GM23248 (cell line): ENCODE measurements around the gene LRRFIP1. TPM values are rescaled to one million over a fixed set of nuclear protein-coding genes. Genes with fewer than 3 reads are reported as not detected.

Experiments
- DNase-seq: peaks from one replicate; pipeline ENCODE4 v3.0.0-alpha.2; 2015
- H2AFZ ChIP-seq: fragments of 200-600 bp; sonication (generic); 2 replicates; pipeline ENCODE4 v1.6.1; 2016; ENCODE audit warnings: antibody characterized with exemption
- H3F3A ChIP-seq: fragments of 200-600 bp; sonication (generic); 2 replicates; pipeline ENCODE4 v1.6.1; 2016; ENCODE audit warnings: mild to moderate bottlenecking, antibody characterized with exemption, mixed run types; ENCODE audit not compliant: insufficient read depth
- H3K27ac ChIP-seq: fragments of 200-600 bp; sonication (generic); 2 replicates; pipeline ENCODE4 v1.5.1; 2016; ENCODE audit warnings: mild to moderate bottlenecking
- H3K27me3 ChIP-seq: fragments of 200-600 bp; sonication (generic); replicated peaks from 2 replicates; pipeline ENCODE4 v1.6.1; 2016; ENCODE audit warnings: mild to moderate bottlenecking; ENCODE audit not compliant: insufficient read depth
- H3K36me3 ChIP-seq: fragments of 200-600 bp; sonication (generic); 2 replicates; pipeline ENCODE4 v1.6.1; 2016; ENCODE audit warnings: low read depth, mild to moderate bottlenecking
- H3K4me1 ChIP-seq: fragments of 200-600 bp; sonication (generic); 2 replicates; pipeline ENCODE4 v1.6.1; 2016; ENCODE audit warnings: mild to moderate bottlenecking; ENCODE audit not compliant: insufficient read depth
- H3K4me2 ChIP-seq: fragments of 200-600 bp; sonication (generic); one replicate; pipeline ENCODE4 v1.6.1; 2016; ENCODE audit warnings: mild to moderate bottlenecking; ENCODE audit not compliant: unreplicated experiment
- H3K4me3 ChIP-seq: fragments of 200-600 bp; sonication (generic); 2 replicates; pipeline ENCODE4 v1.5.1; 2016; ENCODE audit warnings: mild to moderate bottlenecking
- H3K79me2 ChIP-seq: fragments of 200-600 bp; sonication (generic); 2 replicates; pipeline ENCODE4 v1.6.1; 2016; ENCODE audit warnings: mild to moderate bottlenecking; ENCODE audit not compliant: insufficient read depth
- H3K9ac ChIP-seq: fragments of 200-600 bp; sonication (generic); 2 replicates; pipeline ENCODE4 v1.6.1; 2016; ENCODE audit warnings: mild to moderate bottlenecking
- H3K9me2 ChIP-seq: fragments of 200-600 bp; sonication (generic); 2 replicates; pipeline ENCODE4 v1.6.1; 2016; ENCODE audit warnings: mixed run types, mild to moderate bottlenecking, moderate library complexity; ENCODE audit not compliant: insufficient read depth
- H3K9me3 ChIP-seq: fragments of 200-600 bp; sonication (generic); one replicate; pipeline ENCODE4 v1.6.1; 2017; ENCODE audit warnings: low read depth
- H4K20me1 ChIP-seq: fragments of 200-600 bp; sonication (generic); 2 replicates; pipeline ENCODE4 v1.6.0; 2016; ENCODE audit not compliant: insufficient read depth
- EZH2 ChIP-seq: fragments of 200-600 bp; sonication (generic); IDR thresholded peaks from 2 replicates; pipeline ENCODE4 v1.6.1; 2018; ENCODE audit warnings: antibody characterized with exemption, mild to moderate bottlenecking; ENCODE audit not compliant: insufficient read depth, poor library complexity, severe bottlenecking
- EZH2phosphoT487 ChIP-seq: fragments of 200-600 bp; sonication (generic); IDR thresholded peaks from 2 replicates; pipeline ENCODE4 v1.6.1; 2018; ENCODE audit warnings: antibody characterized with exemption, moderate library complexity, mild to moderate bottlenecking, low read depth; ENCODE audit not compliant: insufficient read depth
- WGBS, 2 experiments: methylation state at CpG; one replicate each; pipeline ENCODE4 v1.1.6; 2015 to 2017; ENCODE audit warnings: low lambda C conversion rate in 2 of 2, low coverage in 1 of 2; ENCODE audit errors: missing lambda C conversion rate in 2 of 2; 5-methylcytosine and 5-hydroxymethylcytosine counted together
- in situ Hi-C: fragments of 300-500 bp; cut with MboI; formaldehyde crosslinking; loops from 2 replicates; pipeline ENCODE4 v1.15.0; 2020
- polyA plus RNA-seq: library from polyadenylated mRNA; unstranded; fragments of >200 nt; fragmentation: Nextera tagmentation; extraction: Ambion mirVana; gene quantifications from 2 replicates; pipeline ENCODE4 v1.2.1, GENCODE V29; 2016
- total RNA-seq: library from RNA; depleted of rRNA; stranded (reverse); fragments of >200 nt; shearing (Covaris generic); gene quantifications from 2 replicates; pipeline ENCODE4 v1.2.3, GENCODE V29; 2014

LRRFIP1 gene
- total and polyA plus RNA-seq, 2 experiments from 2014 or later, result 84.4 to 159 TPM

- DNase-seq, result no peak
- TF ChIP-seq EZH2phosphoT487, result no peak
- no peak for TF ChIP-seq EZH2
- Histone ChIP-seq H3K9ac (no peak overlapping the region), H3K4me3 (no peak overlapping the region), H3K27me3 (no peaks in the 10 kb centered on the region), H3K9me2 (no peaks in the 10 kb centered on the region), H3K4me2 (no peak overlapping the region), H3K27ac (no peak overlapping the region), H3K4me1 (peaks cover 10% of the 10 kb centered on the region), H2AFZ (no peak overlapping the region), H3F3A (no peaks in the 10 kb centered on the region), H3K36me3 (0 out of 2 replicates have a peak, but pooled peaks cover 4% of the 10 kb centered on the region), H4K20me1 (no peaks in the 10 kb centered on the region), H3K9me3 (no peaks in the 10 kb centered on the region), H3K79me2 (peaks cover 100% of the 10 kb centered on the region)
- WGBS, 2 experiments, result 89 to 92% methylated on average over 6 of the region's 6 CpGs
- in situ Hi-C loops, result no loop called here
These were observed 81.6 kb downstream of the LRRFIP1 start for GRCh38 chr2:237708961-237709360.

- H3K4me1 ChIP-seq, result peaks cover 23% of the 10 kb centered on the region
- no peak overlapping the region for H3K9ac ChIP-seq
- H3K27me3 ChIP-seq, result no peaks in the 10 kb centered on the region
- H2AFZ ChIP-seq, result no peak overlapping the region
- H3K36me3 ChIP-seq, result 0 out of 2 replicates have a peak, but pooled peaks cover 4% of the 10 kb centered on the region
- H3K9me2 ChIP-seq, result no peaks in the 10 kb centered on the region
- H3K27ac ChIP-seq, result no peak overlapping the region
- TF ChIP-seq EZH2phosphoT487 (no peak), EZH2 (no peak)
- in situ Hi-C loops, result no loop called here
- no peak overlapping the region for H3K4me3 ChIP-seq
- no peaks in the 10 kb centered on the region for H4K20me1 ChIP-seq
- peaks cover 100% of the 10 kb centered on the region for H3K79me2 ChIP-seq
- no peak for DNase-seq
- no peak overlapping the region for H3K4me2 ChIP-seq
- H3K9me3 ChIP-seq, result no peaks in the 10 kb centered on the region
- H3F3A ChIP-seq, result 0 out of 2 replicates have a peak, but pooled peaks cover 6% of the 10 kb centered on the region
- WGBS, 2 experiments, result 96 to 97% methylated on average over 30 to 31 of the region's 31 CpGs
These were observed 84.2 kb downstream of the LRRFIP1 start for GRCh38 chr2:237711458-237712150.

DNA sequence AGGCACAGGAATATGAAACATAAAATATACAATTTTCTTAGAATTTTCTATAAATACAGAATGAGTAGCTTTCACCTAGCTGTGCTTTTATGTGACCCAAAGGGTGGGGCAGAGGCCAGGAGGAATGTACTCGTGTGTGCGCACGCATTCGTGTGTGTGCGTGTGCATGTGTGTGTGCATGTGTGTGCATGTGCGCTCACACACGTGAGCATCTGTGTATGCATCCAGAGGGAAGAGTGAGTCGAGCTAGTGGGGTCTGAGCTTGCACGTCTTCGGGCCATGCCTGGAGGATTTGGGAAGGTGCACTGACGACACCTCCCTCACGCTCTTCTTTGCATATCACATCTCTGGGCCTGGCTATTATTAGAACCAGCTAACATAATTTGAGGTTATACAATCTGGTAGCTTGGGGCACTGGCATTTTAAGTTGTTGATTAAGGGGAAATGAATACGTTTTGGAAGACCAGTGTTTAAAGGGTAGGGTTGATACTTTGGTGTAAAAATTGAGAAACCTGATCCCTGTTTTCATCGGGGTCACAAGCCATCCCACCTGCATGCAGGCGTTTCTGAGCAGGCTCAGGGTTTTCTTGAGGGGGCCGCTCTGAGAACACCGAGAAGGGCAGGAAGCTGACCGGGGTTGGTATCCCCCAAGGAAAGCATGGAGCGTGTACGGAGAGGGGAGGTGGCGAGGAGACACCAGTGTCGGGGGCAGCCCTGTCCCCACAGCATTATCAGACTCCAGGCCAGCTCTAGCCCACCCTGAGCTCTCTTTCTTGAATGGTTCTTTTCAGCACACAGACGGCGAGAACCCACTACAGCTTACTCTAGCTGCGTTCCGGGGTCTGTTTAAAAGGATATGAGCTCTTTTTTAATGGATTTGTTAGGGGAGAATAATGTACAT lies 85.3 kb downstream of the LRRFIP1 start:
- no peak for DNase-seq
- H2AFZ ChIP-seq, result no peak overlapping the region
- H3K4me1 ChIP-seq, result peaks cover 25% of the 10 kb centered on the region
- no peak for TF ChIP-seq EZH2phosphoT487
- no peak for TF ChIP-seq EZH2
- no peak overlapping the region for H3K4me2 ChIP-seq
- in situ Hi-C loops, result no loop called here
- no peak overlapping the region for H3K27ac ChIP-seq
- no peak overlapping the region for H3K9ac ChIP-seq
- H3K9me3 ChIP-seq, result no peaks in the 10 kb centered on the region
- H4K20me1 ChIP-seq, result no peaks in the 10 kb centered on the region
- H3K36me3 ChIP-seq, result 0 out of 2 replicates have a peak, but pooled peaks cover 4% of the 10 kb centered on the region
- H3K27me3 ChIP-seq, result no peaks in the 10 kb centered on the region
- 0 out of 2 replicates have a peak, but pooled peaks cover 6% of the 10 kb centered on the region for H3F3A ChIP-seq
- H3K79me2 ChIP-seq, result peaks cover 100% of the 10 kb centered on the region
- no peaks in the 10 kb centered on the region for H3K9me2 ChIP-seq
- H3K4me3 ChIP-seq, result no peak overlapping the region
- 95% methylated on average over 26 of the region's 26 CpGs for WGBS, 2 experiments

- 72 to 78% methylated on average over 14 of the region's 14 CpGs for WGBS, 2 experiments
- Histone ChIP-seq H3K4me2 (no peak overlapping the region), H3K9ac (no peak overlapping the region), H3K9me2 (no peaks in the 10 kb centered on the region), H3K4me3 (no peak overlapping the region), H3K36me3 (0 out of 2 replicates have a peak, but pooled peaks cover 4% of the 10 kb centered on the region), H2AFZ (no peak overlapping the region), H3K27ac (no peak overlapping the region), H4K20me1 (no peaks in the 10 kb centered on the region), H3K79me2 (peaks cover 100% of the 10 kb centered on the region), H3K9me3 (no peaks in the 10 kb centered on the region), H3K4me1 (peaks cover 35% of the 10 kb centered on the region), H3F3A (0 out of 2 replicates have a peak, but pooled peaks cover 6% of the 10 kb centered on the region), H3K27me3 (no peaks in the 10 kb centered on the region)
- in situ Hi-C loops, result no loop called here
- TF ChIP-seq EZH2 (no peak), EZH2phosphoT487 (no peak)
- peak; percentile 32 for DNase-seq
These were observed 87.5 kb downstream of the LRRFIP1 start for GRCh38 chr2:237714690-237715458.
